ENCODE data around the gene NCL. TPM values are rescaled to one million over a fixed set of nuclear protein-coding genes. Genes with fewer than 3 reads are reported as not detected.

The NCL gene
- 107 and 190 TPM in 2 replicates for total RNA-seq

GRCh38 chr2:231463698-231464575, at the start of gene NCL:
Gene NCL (minus strand): TSS chr2:231464484. CDS start chr2:231464353, 131 bp downstream.

Other genes with a start within 250 kb of the NCL start
- gene B3GNT7, start 68.8 kb downstream of the NCL start, total RNA-seq = under 0.01 and 0.09 TPM in 2 replicates
- 0.09 TPM in 1 of 2 replicates, not detected in the other for gene NMUR1, start 66.0 kb upstream of the NCL start, total RNA-seq
- gene TEX44, start 128.4 kb upstream of the NCL start, total RNA-seq = not detected in 2 replicates
- gene PTMA, start 244.0 kb upstream of the NCL start, total RNA-seq = 630 and 1,282 TPM in 2 replicates

Data from bronchial smooth muscle cell (primary cell).